Measurements from ENCODE around the gene JAZF1.

DNA sequence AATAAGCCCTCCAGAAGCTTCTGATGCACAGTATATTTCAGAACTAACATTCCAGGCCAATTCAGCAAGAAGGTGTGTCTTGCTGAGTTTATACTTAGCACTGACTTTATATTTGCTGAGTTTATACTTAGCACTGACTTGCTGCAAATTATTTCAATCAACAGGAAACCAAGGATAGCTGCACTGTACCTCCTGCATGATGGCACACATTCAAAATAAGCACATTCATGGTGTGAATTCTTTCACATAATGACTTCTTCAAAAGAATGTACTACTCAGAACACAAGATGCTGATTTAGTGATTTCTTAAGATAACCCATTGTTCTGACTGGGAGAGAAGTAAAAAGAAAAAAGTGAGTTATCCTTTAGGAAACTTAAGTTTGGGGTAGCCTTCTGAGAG, 52.0 kb downstream of the JAZF1 start:
- TF ChIP-seq POLR2A (IDR thresholded peaks at IDR 0.05) (no peak), CTCF (IDR thresholded peaks at IDR 0.05) (no peak)
